Retinal pigment epithelial cell (primary cell): ENCODE data around the gene ERC2.

Source experiments
- DNase-seq: peaks from one replicate; pipeline ENCODE4 v3.0.0-alpha.2; 2010; ENCODE audit warnings: low read depth
- H3K4me3 ChIP-seq: 2 replicates; pipeline ENCODE4 v1.5.1; 2011; ENCODE audit warnings: mild to moderate bottlenecking, low read length, control low read depth, moderate library complexity
- TF ChIP-seq, protein P1 (sequence below): conservative IDR thresholded peaks from 2 replicates; pipeline ENCODE4 v1.5.1; 2011; ENCODE audit warnings: low read depth, low read length, control low read depth, inconsistent platforms

ERC2 gene

DNA sequence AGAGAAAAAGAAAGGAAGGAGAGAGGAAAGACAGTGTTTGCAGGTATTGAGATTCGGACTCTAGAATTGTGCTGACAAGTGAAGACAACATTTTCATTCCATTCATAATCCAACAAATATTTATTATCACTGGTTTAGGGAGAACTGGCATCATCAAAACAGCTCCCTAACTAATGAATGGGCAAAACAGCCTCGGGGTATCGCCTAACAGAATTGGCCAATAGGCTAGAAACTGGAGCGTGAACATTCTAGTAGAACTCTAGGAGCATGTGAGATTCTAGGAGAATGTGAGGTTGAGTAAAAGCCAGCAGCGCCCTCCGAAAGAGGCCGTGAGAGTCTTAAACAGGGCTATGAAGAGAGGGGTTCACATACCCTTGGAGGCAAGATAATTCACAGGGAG, 759.3 kb downstream of the ERC2 start:
- TF ChIP-seq, protein P1, sequence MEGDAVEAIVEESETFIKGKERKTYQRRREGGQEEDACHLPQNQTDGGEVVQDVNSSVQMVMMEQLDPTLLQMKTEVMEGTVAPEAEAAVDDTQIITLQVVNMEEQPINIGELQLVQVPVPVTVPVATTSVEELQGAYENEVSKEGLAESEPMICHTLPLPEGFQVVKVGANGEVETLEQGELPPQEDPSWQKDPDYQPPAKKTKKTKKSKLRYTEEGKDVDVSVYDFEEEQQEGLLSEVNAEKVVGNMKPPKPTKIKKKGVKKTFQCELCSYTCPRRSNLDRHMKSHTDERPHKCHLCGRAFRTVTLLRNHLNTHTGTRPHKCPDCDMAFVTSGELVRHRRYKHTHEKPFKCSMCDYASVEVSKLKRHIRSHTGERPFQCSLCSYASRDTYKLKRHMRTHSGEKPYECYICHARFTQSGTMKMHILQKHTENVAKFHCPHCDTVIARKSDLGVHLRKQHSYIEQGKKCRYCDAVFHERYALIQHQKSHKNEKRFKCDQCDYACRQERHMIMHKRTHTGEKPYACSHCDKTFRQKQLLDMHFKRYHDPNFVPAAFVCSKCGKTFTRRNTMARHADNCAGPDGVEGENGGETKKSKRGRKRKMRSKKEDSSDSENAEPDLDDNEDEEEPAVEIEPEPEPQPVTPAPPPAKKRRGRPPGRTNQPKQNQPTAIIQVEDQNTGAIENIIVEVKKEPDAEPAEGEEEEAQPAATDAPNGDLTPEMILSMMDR = no peak
- no peak overlapping the region for H3K4me3 ChIP-seq
- DNase-seq = no peak

DNA sequence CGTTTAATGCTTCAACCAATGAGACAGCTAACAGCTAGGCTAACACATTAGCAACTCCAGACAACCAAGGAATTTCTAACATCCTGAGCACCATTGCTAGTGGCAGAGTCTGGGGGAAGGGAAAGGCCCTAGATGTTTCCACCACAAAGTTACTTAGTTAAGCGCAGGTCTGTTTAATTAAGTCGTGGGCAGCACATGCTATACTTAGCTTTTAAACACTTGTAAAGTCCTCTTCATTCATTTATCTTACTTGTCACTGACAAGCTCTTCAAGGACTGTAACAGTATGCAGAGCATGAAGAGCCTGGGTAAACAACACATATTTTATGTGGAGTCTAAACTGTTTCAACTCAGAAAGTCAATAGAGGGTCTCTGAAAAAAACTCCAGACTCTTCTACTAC, 760.0 kb downstream of the ERC2 start:
- TF ChIP-seq, protein P1 = no peak
- DNase-seq = no peak
- H3K4me3 ChIP-seq = no peak overlapping the region

DNA sequence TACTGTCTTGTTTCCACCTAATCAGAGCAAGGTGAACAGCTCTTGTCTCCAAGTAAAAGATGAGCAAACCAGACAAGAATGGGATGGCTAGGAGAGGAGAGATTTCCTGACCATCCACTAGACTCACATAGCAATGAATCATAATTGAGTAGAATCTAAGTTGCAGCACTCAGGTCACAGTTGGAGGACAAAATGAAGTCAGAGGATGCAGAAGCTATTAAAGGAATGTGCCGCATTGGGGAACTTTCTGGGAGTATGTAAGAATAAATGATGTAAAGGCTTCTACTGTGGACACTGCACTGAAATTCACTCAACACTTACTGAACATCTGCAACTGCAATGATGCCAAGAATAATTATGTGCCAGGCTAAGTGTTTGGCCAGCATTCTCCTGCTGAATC, 763.7 kb downstream of the ERC2 start:
- TF ChIP-seq, protein P1 = no peak
- DNase-seq = no peak
- no peak overlapping the region for H3K4me3 ChIP-seq

DNA sequence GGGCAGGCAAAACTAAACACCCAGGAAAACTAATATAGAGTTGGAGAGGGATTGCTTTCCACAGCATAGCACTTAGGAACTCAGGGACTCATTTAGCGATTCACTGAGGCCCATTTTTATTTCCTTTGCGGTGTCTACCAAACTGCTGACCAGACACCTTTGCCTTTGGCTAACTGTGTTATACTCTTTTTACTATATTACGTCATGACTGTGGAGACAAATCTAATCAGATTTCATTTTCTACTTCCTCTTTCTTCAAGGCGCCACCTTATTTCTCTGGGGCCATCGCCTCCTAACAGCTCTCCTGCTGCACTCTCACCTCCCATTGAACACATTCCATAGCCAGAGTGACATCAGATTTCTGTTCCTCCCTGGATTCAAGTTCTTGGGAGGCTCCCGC, 765.4 kb downstream of the ERC2 start:
- TF ChIP-seq, protein P1 = no peak
- no peak for DNase-seq

DNA sequence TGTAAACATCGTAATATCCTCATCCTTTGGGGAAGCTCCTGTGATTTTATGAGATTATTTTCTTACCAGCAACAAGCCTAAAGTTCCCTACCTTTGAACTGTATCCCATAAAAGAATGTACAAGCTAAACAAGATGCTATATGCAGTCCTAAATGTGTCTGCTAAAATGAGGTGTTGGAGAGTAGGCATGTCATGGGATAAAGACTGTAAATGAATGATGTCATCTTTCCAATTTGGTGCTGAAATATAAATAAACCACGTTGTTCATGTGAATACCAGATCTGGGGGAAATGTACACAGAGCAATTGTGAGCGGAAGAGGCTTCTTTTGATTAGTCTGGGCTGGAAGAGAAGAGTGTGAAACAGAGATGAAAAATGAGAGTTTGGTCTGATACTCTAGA, 766.3 kb downstream of the ERC2 start:
- DNase-seq = no peak
- TF ChIP-seq, protein P1 = no peak
- no peak overlapping the region for H3K4me3 ChIP-seq

More for the DNA sequence above, 765.4 kb downstream of the ERC2 start:
- H3K4me3 ChIP-seq = no peak overlapping the region

DNA sequence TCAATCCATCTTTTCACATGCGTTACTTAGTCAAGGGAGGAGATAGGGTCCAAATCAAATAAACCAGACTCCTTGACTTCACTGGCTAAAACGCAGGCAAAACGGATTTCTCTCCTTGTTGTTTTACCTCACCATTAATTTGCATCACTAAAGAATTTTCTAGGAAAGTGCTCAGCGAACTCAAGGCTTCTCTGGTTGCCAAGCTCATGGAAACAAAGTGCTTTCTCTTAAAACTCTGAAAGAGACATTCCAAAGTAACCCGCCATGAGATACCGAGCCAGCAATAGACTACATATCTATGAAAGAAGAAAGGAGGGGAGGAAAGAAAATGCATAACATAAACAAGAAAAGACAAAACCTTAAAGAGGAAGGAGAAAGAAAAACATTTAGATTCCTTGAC, 769.4 kb downstream of the ERC2 start:
- H3K4me3 ChIP-seq = no peak overlapping the region
- TF ChIP-seq, protein P1 = no peak
- DNase-seq = no peak

DNA sequence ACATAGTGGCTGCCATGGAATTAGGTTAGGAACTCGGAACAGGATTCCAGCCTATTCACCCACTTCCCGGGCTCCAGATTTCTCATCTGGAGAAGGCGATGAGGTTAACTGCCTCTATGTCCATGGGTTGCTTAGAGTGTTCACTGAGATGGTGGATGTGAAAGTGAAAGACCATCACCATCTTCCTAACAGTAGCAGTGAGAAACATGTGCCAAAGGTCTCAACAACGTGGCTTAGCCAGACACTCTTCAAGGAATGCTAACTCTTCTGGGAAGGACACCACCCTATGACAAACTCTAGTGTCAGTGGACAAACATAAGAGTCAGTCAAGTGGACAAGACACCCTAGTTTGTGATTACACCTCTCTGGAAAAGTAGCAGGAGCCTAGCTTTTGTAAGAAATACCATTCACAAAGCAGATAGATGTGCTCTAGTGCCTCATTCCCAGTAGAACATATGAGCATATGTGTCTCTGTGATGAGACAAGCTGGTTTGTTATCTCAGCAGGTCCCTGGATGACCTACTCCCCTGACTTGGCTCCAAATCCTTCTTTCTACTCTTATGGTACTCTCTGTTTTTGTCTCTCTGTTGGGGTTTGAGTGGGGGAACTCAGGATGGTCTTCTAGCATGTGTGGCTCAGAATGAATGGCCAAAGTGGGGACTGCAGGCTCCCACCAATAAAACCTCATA, 770.9 kb downstream of the ERC2 start:
- no peak overlapping the region for H3K4me3 ChIP-seq
- no peak for DNase-seq
- TF ChIP-seq, protein P1 = no peak
